Activated CD4-positive, alpha-beta memory T cell treated with anti-CD3 and anti-CD28 coated beads, Interleukin-2, amount 10 ng/mL, durations not matched to agents 7 days and 5 days (primary cell): Measurements from ENCODE around the gene IRF4. TPM values are rescaled to one million over a fixed set of nuclear protein-coding genes. Genes with fewer than 3 reads are reported as not detected.

Experiments
- CTCF ChIA-PET: fragments of 350-600 bp; sonication (Branson Sonifier 250); formaldehyde crosslinking; loops from one replicate; lab custom pipeline; 2021; ENCODE audit warnings: antibody characterized with exemption, inconsistent platforms; lab: Charles Lee
- POLR2A ChIA-PET: fragments of 350-600 bp; sonication (Branson Sonifier 250); formaldehyde crosslinking; loops from one replicate; lab custom pipeline; 2021; ENCODE audit warnings: antibody characterized with exemption; lab: Charles Lee
- DNase-seq: peaks from one replicate; pipeline ENCODE4 v3.0.0-alpha.2; 2020
- H3K27ac Mint-ChIP-seq: one replicate; pipeline ENCODE4 v1.8.0; 2021; ENCODE audit warnings: mild to moderate bottlenecking, mixed read lengths
- H3K27me3 Mint-ChIP-seq: one replicate; pipeline ENCODE4 v1.8.0; 2021; ENCODE audit warnings: mixed read lengths
- H3K36me3 Mint-ChIP-seq: one replicate; pipeline ENCODE4 v1.8.0; 2021; ENCODE audit warnings: low read depth, mixed read lengths
- H3K4me1 Mint-ChIP-seq: one replicate; pipeline ENCODE4 v1.8.0; 2021; ENCODE audit warnings: mixed read lengths
- H3K4me3 Mint-ChIP-seq: one replicate; pipeline ENCODE4 v1.8.0; 2021; ENCODE audit warnings: mild to moderate bottlenecking, mixed read lengths
- H3K9me3 Mint-ChIP-seq: one replicate; pipeline ENCODE4 v1.8.0; 2021; ENCODE audit warnings: mixed read lengths
- total RNA-seq, 2 experiments: library from RNA; stranded (reverse); gene quantifications; one replicate each; pipeline ENCODE4 v1.2.3, GENCODE V29; 2021

The IRF4 gene
- total RNA-seq, 2 experiments from 2014 or later, result 171 to 178 TPM

GRCh38 chr6:393391-394221, 2.1 kb downstream of the IRF4 start:
- POLR2A ChIA-PET, result interaction anchor here (0.5 to 8.3 kb wide), 22 partner anchors 13 to 318 kb away, joined by 3 to 328 read pairs (median 15); partner anchors contain the start of gene DUSP22
- Mint-ChIP-seq H3K9me3 (no peaks in the 10 kb centered on the region), H3K27ac (peak overlapping the region; percentile 96)

GRCh38 chr6:394641-395289, 3.2 kb downstream of the IRF4 start:
- ChIA-PET POLR2A (interaction anchor here (0.6 to 8.3 kb wide), 16 partner anchors 10 to 317 kb away, joined by 3 to 328 read pairs (median 5); partner anchors contain the start of gene DUSP22), CTCF (interaction anchor here (0.7 to 7.3 kb wide), 7 partner anchors 10 to 246 kb away, joined by 3 to 45 read pairs (median 4); no protein-coding TSS in a partner anchor)
- Mint-ChIP-seq H3K27ac (no peak overlapping the region), H3K36me3 (peaks cover 68% of the 10 kb centered on the region), H3K4me1 (peaks cover 71% of the 10 kb centered on the region), H3K9me3 (no peaks in the 10 kb centered on the region), H3K4me3 (peak overlapping the region; percentile 98), H3K27me3 (no peaks in the 10 kb centered on the region)
- no peak for DNase-seq

More at GRCh38 chr6:393391-394221, 2.1 kb downstream of the IRF4 start:
- H3K36me3 Mint-ChIP-seq, result peaks cover 56% of the 10 kb centered on the region
- CTCF ChIA-PET, result interaction anchor here (0.9 to 7.3 kb wide), 8 partner anchors 11 to 204 kb away, joined by 3 to 45 read pairs (median 4); no protein-coding TSS in a partner anchor
- H3K4me3 Mint-ChIP-seq, result peak overlapping the region; percentile 98
- H3K4me1 Mint-ChIP-seq, result peaks cover 71% of the 10 kb centered on the region
- no peak for DNase-seq
- no peaks in the 10 kb centered on the region for H3K27me3 Mint-ChIP-seq

- Mint-ChIP-seq H3K27ac (peak overlapping the region; percentile 61), H3K9me3 (no peaks in the 10 kb centered on the region), H3K4me3 (peak overlapping the region; percentile 25), H3K36me3 (peaks cover 75% of the 10 kb centered on the region), H3K27me3 (no peaks in the 10 kb centered on the region), H3K4me1 (peaks cover 70% of the 10 kb centered on the region)
- POLR2A ChIA-PET, result interaction anchor here (0.6 to 8.3 kb wide), 13 partner anchors 11 to 203 kb away, joined by 3 to 328 read pairs (median 4); no protein-coding TSS in a partner anchor
- no peak for DNase-seq
- CTCF ChIA-PET, result interaction anchor here (0.6 to 7.3 kb wide), 4 partner anchors 9 to 330 kb away, joined by 3 to 45 read pairs (median 6); no protein-coding TSS in a partner anchor
Measured at GRCh38 chr6:395432-396125, 4.0 kb downstream of the IRF4 start.

GRCh38 chr6:396126-396520, 4.6 kb downstream of the IRF4 start:
- no peaks in the 10 kb centered on the region for H3K27me3 Mint-ChIP-seq
- H3K36me3 Mint-ChIP-seq, result peaks cover 80% of the 10 kb centered on the region
- CTCF ChIA-PET, result interaction anchor here (0.6 to 2.6 kb wide), 3 partner anchors 206 to 330 kb away, joined by 3 to 9 read pairs (median 3); no protein-coding TSS in a partner anchor
- peak overlapping the region; percentile 25 for H3K4me3 Mint-ChIP-seq
- DNase-seq, result no peak
- H3K9me3 Mint-ChIP-seq, result no peaks in the 10 kb centered on the region
- POLR2A ChIA-PET, result interaction anchor here (1.0 to 8.3 kb wide), 7 partner anchors 11 to 204 kb away, joined by 3 to 328 read pairs (median 13); no protein-coding TSS in a partner anchor
- H3K4me1 Mint-ChIP-seq, result peaks cover 70% of the 10 kb centered on the region
- peak overlapping the region; percentile 61 for H3K27ac Mint-ChIP-seq

GRCh38 chr6:397056-397455, 5.5 kb downstream of the IRF4 start:
- POLR2A ChIA-PET, result interaction anchor here (0.9 to 4.1 kb wide), 10 partner anchors 12 to 208 kb away, joined by 3 to 33 read pairs (median 11); no protein-coding TSS in a partner anchor
- DNase-seq, result no peak
- H3K36me3 Mint-ChIP-seq, result peaks cover 86% of the 10 kb centered on the region
- peak overlapping the region; percentile 54 for H3K4me3 Mint-ChIP-seq
- H3K27me3 Mint-ChIP-seq, result no peaks in the 10 kb centered on the region
- peak overlapping the region; percentile 41 for H3K27ac Mint-ChIP-seq
- no peaks in the 10 kb centered on the region for H3K9me3 Mint-ChIP-seq
- H3K4me1 Mint-ChIP-seq, result peaks cover 78% of the 10 kb centered on the region
- CTCF ChIA-PET, result interaction anchor here (1.3 kb wide), 1 partner anchor 35 kb away, joined by 3 read pairs; no protein-coding TSS in a partner anchor

- no peaks in the 10 kb centered on the region for H3K27me3 Mint-ChIP-seq
- CTCF ChIA-PET, result interaction anchor here (1.3 to 2.4 kb wide), 2 partner anchors 34 to 209 kb away, joined by 3 to 8 read pairs; no protein-coding TSS in a partner anchor
- no peak for DNase-seq
- peaks cover 83% of the 10 kb centered on the region for H3K4me1 Mint-ChIP-seq
- H3K9me3 Mint-ChIP-seq, result no peaks in the 10 kb centered on the region
- POLR2A ChIA-PET, result interaction anchor here (0.9 to 4.1 kb wide), 14 partner anchors 8 to 209 kb away, joined by 3 to 33 read pairs (median 6); no protein-coding TSS in a partner anchor
- peaks cover 89% of the 10 kb centered on the region for H3K36me3 Mint-ChIP-seq
- peak overlapping the region; percentile 47 for H3K27ac Mint-ChIP-seq
- peak overlapping the region; percentile 54 for H3K4me3 Mint-ChIP-seq
Measured at GRCh38 chr6:397604-398003, 6.1 kb downstream of the IRF4 start.

GRCh38 chr6:398065-398464, 6.5 kb downstream of the IRF4 start:
- peak overlapping the region; percentile 3 for H3K4me3 Mint-ChIP-seq

GRCh38 chr6:398558-399078, 7.1 kb downstream of the IRF4 start:
- Mint-ChIP-seq H3K4me1 (peaks cover 93% of the 10 kb centered on the region), H3K27ac (peak overlapping the region; percentile 57), H3K36me3 (peaks cover 92% of the 10 kb centered on the region), H3K4me3 (peak overlapping the region; percentile 27), H3K9me3 (no peaks in the 10 kb centered on the region), H3K27me3 (no peaks in the 10 kb centered on the region)
- DNase-seq, result no peak
- ChIA-PET CTCF (interaction anchor here (1.6 to 2.4 kb wide), 2 partner anchors 14 to 210 kb away, joined by 8 to 10 read pairs; no protein-coding TSS in a partner anchor), POLR2A (interaction anchor here (0.9 to 4.1 kb wide), 17 partner anchors 9 to 210 kb away, joined by 3 to 33 read pairs (median 5); no protein-coding TSS in a partner anchor)

More at GRCh38 chr6:398065-398464, 6.5 kb downstream of the IRF4 start:
- POLR2A ChIA-PET, result interaction anchor here (1.0 to 4.1 kb wide), 13 partner anchors 8 to 209 kb away, joined by 3 to 33 read pairs (median 6); no protein-coding TSS in a partner anchor
- peaks cover 88% of the 10 kb centered on the region for H3K4me1 Mint-ChIP-seq
- no peaks in the 10 kb centered on the region for H3K9me3 Mint-ChIP-seq
- CTCF ChIA-PET, result interaction anchor here (1.3 to 2.4 kb wide), 2 partner anchors 34 to 209 kb away, joined by 3 to 8 read pairs; no protein-coding TSS in a partner anchor
- no peaks in the 10 kb centered on the region for H3K27me3 Mint-ChIP-seq
- DNase-seq, result no peak
- peaks cover 89% of the 10 kb centered on the region for H3K36me3 Mint-ChIP-seq
- H3K27ac Mint-ChIP-seq, result peak overlapping the region; percentile 47

DNA sequence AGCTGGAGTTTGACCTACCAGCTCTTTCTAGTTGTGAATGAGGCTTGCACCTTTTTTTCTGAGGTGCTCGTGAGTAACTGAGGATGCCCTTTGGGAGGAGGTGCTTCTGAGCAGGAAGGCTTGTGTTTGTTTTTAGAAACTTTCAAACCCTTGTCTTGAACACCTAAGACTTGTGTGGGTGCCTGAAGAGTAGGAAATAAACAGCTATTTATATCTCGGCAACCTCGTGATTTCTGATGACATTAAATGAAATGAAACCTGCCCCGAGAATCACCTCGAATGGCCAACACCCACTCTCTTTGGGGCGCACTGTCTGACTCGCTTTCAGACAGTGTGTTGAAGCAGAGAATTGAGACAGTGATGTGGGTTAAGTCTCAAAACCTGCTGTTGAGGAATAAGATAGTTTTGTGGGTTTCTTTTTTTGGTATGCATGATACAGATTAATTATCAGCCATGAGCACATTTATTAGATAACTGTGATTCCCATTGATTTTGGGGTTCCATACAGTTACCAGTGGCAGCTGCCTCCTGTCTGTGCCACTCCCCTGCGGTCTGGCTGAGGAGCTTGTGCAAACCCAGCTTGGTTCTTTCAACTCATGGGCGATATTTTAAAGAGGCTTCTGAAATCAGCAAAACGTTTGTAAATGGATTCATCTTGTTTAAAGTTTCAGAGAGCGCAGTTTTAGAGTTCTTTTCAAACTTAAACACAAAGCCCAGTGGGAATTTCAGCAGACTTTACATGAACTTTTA, 8.4 kb downstream of the IRF4 start:
- Mint-ChIP-seq H3K4me1 (peaks cover 95% of the 10 kb centered on the region), H3K27me3 (no peaks in the 10 kb centered on the region), H3K36me3 (peaks cover 93% of the 10 kb centered on the region), H3K9me3 (no peaks in the 10 kb centered on the region), H3K27ac (peak overlapping the region; percentile 82), H3K4me3 (peak overlapping the region; percentile 53)
- ChIA-PET CTCF (interaction anchor here (0.5 to 2.4 kb wide), 11 partner anchors 8 to 265 kb away, joined by 3 to 10 read pairs (median 3); no protein-coding TSS in a partner anchor), POLR2A (interaction anchor here (0.9 to 15.6 kb wide), 28 partner anchors 8 to 293 kb away, joined by 3 to 328 read pairs (median 4); partner anchors contain the start of genes DUSP22, EXOC2 and IRF4)
- peak; percentile 67 for DNase-seq

- H3K27ac Mint-ChIP-seq, result peak overlapping the region; percentile 49
- CTCF ChIA-PET, result interaction anchor here (1.4 kb wide), 1 partner anchor 192 kb away, joined by 3 read pairs; no protein-coding TSS in a partner anchor
Measured at GRCh38 chr6:400815-401214, 9.3 kb downstream of the IRF4 start.

More at GRCh38 chr6:400815-401214, 9.3 kb downstream of the IRF4 start:
- Mint-ChIP-seq H3K36me3 (peaks cover 93% of the 10 kb centered on the region), H3K4me3 (no peak overlapping the region), H3K9me3 (no peaks in the 10 kb centered on the region), H3K27me3 (no peaks in the 10 kb centered on the region), H3K4me1 (peaks cover 93% of the 10 kb centered on the region)
- POLR2A ChIA-PET, result interaction anchor here (0.6 to 15.6 kb wide), 10 partner anchors 8 to 212 kb away, joined by 3 to 328 read pairs (median 4); partner anchors contain the start of genes DUSP22 and IRF4
- DNase-seq, result no peak
